ENCODE data around the gene GPBP1. TPM values are rescaled to one million over a fixed set of nuclear protein-coding genes. Genes with fewer than 3 reads are reported as not detected.

GPBP1 gene
- total RNA-seq, 1 experiment from 2014 or later, result 112 TPM

DNA sequence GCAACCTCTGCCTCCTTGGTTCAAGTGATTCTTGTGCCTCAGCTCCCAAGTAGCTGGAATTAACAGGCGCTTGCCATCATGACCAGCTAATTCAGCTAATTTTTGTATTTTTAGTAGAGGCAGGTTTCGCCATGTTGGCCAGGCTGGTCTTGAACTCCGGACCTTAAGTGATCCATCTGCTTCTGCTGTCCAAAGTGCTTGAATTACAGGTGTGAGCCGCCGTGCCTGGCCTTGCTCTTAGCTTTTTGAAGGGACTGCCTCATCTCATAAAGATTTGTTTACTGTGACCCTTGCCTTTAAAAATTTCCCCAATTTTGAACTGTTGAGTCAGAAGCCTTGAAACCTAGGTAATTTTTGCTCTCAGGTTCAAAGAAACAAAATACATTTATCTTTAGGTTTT is 17.3 kb downstream of the GPBP1 start:
- Mint-ChIP-seq H3K4me1 (peaks cover 24 to 39% of the 10 kb centered on the region in 2 experiments), H3K36me3 (ENCODE audit: insufficient read depth in 1 of 3, low read depth in 3 of 3) (peaks cover 13 to 32% (median 19%) of the 10 kb centered on the region in 3 experiments; a peak in 6 of 7 replicates), H3K27ac (no peak overlapping the region), H3K9me3 (no peaks in the 10 kb centered on the region), H3K27me3 (ENCODE audit: low read depth) (no peaks in the 10 kb centered on the region), H3K4me3 (no peak overlapping the region)
- Histone ChIP-seq H3K79me2 (ENCODE audit: insufficient read depth, low read length) (peaks cover 77% of the 10 kb centered on the region), H3K9ac (ENCODE audit: extremely low read depth, insufficient read length, low read length) (no peak overlapping the region), H4K8ac (replicated peaks; ENCODE audit: insufficient read length, low read depth, low read length) (no peak overlapping the region), H2AK5ac (ENCODE audit: insufficient read length, low read length) (no peak overlapping the region), H2BK120ac (ENCODE audit: low read depth, low read length, poor library complexity, severe bottlenecking) (no peak overlapping the region), H3K4me2 (ENCODE audit: insufficient read depth, insufficient read length, low read length) (no peak overlapping the region), H4K91ac (ENCODE audit: insufficient read length, low read depth, low read length) (no peak overlapping the region), H4K5ac (ENCODE audit: insufficient read length, low read depth, low read length) (no peak overlapping the region), H2BK12ac (ENCODE audit: insufficient read length, low read depth, low read length) (no peak overlapping the region), H3K14ac (ENCODE audit: insufficient read depth, low read length) (no peak overlapping the region), H2BK20ac (ENCODE audit: low read depth, low read length, poor library complexity, severe bottlenecking) (no peak overlapping the region), H4K20me1 (ENCODE audit: control insufficient read depth, insufficient read depth, insufficient read length) (peaks cover 3% of the 10 kb centered on the region), H3K56ac (ENCODE audit: insufficient read length, low read depth, low read length) (no peak overlapping the region), H3K23me2 (ENCODE audit: insufficient read length, low read depth, low read length, poor library complexity, severe bottlenecking) (no peaks in the 10 kb centered on the region), H3T11ph (ENCODE audit: low read length) (no peak overlapping the region), H3K9me3 (ENCODE audit: control insufficient read depth, low read depth, low read length) (no peaks in the 10 kb centered on the region), H2BK15ac (ENCODE audit: low read depth, low read length) (no peak overlapping the region), H3K23ac (ENCODE audit: insufficient read length, low read depth, low read length) (no peak overlapping the region), H3K27ac (ENCODE audit: insufficient read length, low read depth, low read length) (no peak overlapping the region), H2BK5ac (ENCODE audit: insufficient read length, low read length) (no peak overlapping the region), H3K4ac (ENCODE audit: low read depth, low read length) (no peak overlapping the region), H3K27me3 (ENCODE audit: insufficient read depth, low read length) (no peaks in the 10 kb centered on the region), H3K4me1 (ENCODE audit: insufficient read depth, low read length) (no peaks in the 10 kb centered on the region; the same call in 1 of the 2 replicates), H3K79me1 (ENCODE audit: insufficient read depth, low read depth, low read length, poor library complexity, severe bottlenecking) (peaks cover 4% of the 10 kb centered on the region), H3K18ac (ENCODE audit: insufficient read length, low read depth, low read length) (no peak overlapping the region), H2AFZ (ENCODE audit: low read length) (no peak overlapping the region)
- no CpG with 5 or more reads among the region's 5 CpGs for WGBS (ENCODE audit: extremely low coverage, insufficient read length, low lambda C conversion rate)
- no peak for DNase-seq
- TF ChIP-seq, protein P1, sequence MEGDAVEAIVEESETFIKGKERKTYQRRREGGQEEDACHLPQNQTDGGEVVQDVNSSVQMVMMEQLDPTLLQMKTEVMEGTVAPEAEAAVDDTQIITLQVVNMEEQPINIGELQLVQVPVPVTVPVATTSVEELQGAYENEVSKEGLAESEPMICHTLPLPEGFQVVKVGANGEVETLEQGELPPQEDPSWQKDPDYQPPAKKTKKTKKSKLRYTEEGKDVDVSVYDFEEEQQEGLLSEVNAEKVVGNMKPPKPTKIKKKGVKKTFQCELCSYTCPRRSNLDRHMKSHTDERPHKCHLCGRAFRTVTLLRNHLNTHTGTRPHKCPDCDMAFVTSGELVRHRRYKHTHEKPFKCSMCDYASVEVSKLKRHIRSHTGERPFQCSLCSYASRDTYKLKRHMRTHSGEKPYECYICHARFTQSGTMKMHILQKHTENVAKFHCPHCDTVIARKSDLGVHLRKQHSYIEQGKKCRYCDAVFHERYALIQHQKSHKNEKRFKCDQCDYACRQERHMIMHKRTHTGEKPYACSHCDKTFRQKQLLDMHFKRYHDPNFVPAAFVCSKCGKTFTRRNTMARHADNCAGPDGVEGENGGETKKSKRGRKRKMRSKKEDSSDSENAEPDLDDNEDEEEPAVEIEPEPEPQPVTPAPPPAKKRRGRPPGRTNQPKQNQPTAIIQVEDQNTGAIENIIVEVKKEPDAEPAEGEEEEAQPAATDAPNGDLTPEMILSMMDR (conservative IDR thresholded peaks at IDR 0.05), result no peak
